ENCODE results near the gene EPB41L5. TPM values are rescaled to one million over a fixed set of nuclear protein-coding genes. Genes with fewer than 3 reads are reported as not detected.

The EPB41L5 gene
- total RNA-seq, 1 donor from 2014 or later = 27.0 TPM

DNA sequence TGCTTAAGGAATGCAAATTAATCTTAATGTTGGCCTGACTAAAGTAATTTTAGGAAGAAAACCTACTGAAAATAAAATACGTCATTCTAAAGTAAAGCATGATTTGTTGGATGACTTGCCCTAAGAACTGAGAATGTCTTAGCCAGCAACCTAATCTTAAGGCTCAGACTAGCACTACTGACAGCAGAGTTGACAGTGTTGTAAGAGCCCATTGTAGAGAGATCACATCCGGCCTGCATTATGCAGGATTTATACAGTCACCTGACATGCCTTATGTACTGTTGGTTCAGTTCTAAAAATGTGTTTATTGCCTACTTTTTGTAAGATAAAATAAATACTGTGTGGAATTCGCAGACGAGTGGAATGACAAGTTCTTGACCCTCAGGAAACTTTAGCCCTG, 128.0 kb downstream of the EPB41L5 start:
- TF ChIP-seq, protein P1, sequence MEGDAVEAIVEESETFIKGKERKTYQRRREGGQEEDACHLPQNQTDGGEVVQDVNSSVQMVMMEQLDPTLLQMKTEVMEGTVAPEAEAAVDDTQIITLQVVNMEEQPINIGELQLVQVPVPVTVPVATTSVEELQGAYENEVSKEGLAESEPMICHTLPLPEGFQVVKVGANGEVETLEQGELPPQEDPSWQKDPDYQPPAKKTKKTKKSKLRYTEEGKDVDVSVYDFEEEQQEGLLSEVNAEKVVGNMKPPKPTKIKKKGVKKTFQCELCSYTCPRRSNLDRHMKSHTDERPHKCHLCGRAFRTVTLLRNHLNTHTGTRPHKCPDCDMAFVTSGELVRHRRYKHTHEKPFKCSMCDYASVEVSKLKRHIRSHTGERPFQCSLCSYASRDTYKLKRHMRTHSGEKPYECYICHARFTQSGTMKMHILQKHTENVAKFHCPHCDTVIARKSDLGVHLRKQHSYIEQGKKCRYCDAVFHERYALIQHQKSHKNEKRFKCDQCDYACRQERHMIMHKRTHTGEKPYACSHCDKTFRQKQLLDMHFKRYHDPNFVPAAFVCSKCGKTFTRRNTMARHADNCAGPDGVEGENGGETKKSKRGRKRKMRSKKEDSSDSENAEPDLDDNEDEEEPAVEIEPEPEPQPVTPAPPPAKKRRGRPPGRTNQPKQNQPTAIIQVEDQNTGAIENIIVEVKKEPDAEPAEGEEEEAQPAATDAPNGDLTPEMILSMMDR (conservative IDR thresholded peaks at IDR 0.05; ENCODE audit: low read depth, low read length) = no peak
- DNase-seq (ENCODE audit: low read depth) = no peak
- no peak overlapping the region for H3K4me3 ChIP-seq (ENCODE audit: low read depth, low read length)

DNA sequence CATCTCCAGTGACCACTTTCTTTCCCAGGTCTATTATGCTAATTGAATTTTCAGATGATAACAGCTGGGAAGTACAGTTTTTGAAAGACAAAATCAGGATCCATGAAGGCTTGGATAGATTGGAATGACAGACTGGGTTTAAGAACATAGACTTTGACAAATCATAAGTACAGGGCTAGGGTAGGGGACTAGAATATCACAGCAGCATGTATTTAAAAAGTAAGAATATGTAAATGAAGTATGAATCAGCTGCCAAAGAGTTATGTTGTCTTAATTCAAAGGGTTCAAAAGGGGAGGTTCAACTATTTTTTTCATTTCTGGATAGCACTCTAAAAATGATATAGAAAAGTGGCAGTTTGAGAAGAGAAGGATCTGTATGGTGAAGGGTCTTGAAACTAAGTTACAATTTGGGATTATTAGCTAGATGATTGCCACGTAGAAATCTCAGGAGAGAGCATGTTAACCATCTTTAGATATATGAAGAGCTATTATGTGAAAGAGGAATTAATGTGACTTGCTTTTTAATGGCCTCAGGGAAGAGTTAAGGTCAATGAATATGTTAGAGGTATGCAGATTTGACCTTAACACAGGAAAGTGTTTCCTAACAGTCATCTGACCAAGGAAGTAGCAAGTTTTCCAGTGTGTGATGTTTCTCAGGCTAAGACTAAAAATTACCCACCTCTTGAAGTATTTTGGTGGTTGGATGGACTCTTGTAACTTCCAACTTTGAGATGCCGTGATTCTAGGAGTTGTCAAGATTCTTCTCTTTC, 128.6 kb downstream of the EPB41L5 start:
- DNase-seq (ENCODE audit: low read depth) = no peak
- TF ChIP-seq, protein P1 (conservative IDR thresholded peaks at IDR 0.05; ENCODE audit: low read depth, low read length) = no peak
- no peak overlapping the region for H3K4me3 ChIP-seq (ENCODE audit: low read depth, low read length)

DNA sequence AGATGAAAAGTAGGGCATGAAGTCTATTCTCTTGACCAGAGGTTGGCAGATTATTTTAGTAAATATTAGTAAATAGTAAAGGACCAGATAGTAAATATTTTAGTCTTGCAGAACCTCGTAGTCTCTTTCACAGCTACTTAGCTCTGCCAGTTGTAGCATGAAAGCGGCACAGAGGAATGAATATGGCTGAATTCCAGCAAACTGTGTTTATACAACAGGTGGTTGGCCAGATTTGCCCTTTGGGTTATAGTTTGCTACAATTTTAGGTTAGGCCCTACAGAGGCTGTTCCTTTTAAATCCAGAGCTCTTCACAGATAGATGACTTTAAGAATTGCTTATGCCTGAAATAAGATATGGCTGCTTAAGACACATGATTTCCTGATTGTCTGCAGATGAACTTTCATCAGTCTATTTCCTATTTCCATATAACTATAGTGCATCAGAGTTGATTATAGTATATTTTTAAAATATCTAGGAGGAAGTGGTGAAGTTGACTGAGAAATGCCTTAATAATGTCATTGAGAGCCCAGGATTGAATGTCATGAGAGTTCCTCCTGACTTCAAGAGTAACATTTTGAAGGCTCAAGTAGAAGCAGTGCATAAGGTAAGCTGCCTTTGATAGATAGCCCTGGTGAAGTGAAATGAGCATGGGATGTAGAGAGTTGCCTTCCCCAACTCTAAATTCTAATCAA, 129.8 kb downstream of the EPB41L5 start:
- no peak overlapping the region for H3K4me3 ChIP-seq (ENCODE audit: low read depth, low read length)
- TF ChIP-seq, protein P1 (conservative IDR thresholded peaks at IDR 0.05; ENCODE audit: low read depth, low read length) = no peak

DNA sequence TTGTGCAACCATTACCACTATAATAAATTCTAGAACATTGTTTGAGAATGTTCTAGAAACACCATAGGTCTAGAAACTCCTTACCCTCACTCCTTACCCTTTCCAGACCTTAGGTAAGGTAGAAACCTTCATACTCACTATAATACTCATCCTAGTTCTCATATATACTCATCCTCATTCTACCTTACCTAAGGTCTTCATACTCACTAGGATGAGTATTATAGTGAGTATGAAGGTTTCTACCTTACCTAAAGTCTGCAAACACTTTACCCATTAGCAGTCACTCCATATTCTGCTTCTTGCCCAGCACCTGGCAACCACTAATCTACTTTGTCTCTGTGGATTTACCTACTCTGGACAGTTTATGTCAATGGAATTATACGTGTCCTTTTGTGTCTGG, 135.4 kb downstream of the EPB41L5 start:
- DNase-seq (ENCODE audit: low read depth) = no peak
- TF ChIP-seq, protein P1 (conservative IDR thresholded peaks at IDR 0.05; ENCODE audit: low read depth, low read length) = no peak
- no peak overlapping the region for H3K4me3 ChIP-seq (ENCODE audit: low read depth, low read length)

More for the DNA sequence above, 129.8 kb downstream of the EPB41L5 start:
- DNase-seq (ENCODE audit: low read depth) = no peak

DNA sequence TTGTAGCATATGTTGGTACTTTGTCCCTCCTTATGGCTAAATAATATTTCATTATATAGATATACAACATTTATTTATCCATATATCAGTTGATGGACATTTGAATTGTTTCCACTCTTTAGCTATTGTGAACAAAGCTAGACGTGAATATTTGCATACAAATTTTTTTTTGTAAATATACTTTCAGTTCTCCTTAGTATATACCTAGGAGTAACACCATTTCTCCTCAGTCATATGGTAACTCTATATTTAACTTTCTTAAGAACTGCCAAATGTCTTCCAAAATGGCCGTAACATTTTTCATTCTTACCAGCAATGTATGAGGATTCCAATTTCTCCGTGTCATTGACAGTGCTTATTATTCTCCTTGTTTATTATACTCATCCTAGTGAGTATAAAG, 135.8 kb downstream of the EPB41L5 start:
- TF ChIP-seq, protein P1 (conservative IDR thresholded peaks at IDR 0.05; ENCODE audit: low read depth, low read length) = no peak
- no peak overlapping the region for H3K4me3 ChIP-seq (ENCODE audit: low read depth, low read length)
- DNase-seq (ENCODE audit: low read depth) = no peak

DNA sequence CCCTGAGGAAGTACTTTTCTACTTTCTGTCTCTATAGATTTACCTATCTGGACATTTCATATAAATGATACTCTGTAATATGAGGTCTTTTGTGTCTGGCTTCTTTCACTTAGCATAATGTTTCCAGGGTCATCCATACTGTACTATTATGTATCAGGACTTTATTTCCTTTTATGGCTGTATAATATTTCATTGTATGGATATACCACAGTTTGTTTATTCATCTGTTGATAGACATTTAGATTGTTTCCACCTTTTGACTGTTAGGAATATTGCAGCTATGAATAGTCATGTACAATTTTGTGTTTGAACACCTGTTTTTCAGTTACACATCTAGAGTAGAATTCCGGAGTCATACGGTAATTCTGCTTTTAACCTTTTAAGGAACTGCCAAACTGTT, 136.5 kb downstream of the EPB41L5 start:
- no peak for DNase-seq (ENCODE audit: low read depth)
- TF ChIP-seq, protein P1 (conservative IDR thresholded peaks at IDR 0.05; ENCODE audit: low read depth, low read length) = no peak
- no peak overlapping the region for H3K4me3 ChIP-seq (ENCODE audit: low read depth, low read length)

Data from epithelial cell of proximal tubule (primary cell).